HCT116 (cell line): ENCODE results near the gene LEPR. TPM values are rescaled to one million over a fixed set of nuclear protein-coding genes. Genes with fewer than 3 reads are reported as not detected.

ENCODE experiments used
- ATAC-seq: fragments of 200-7000 bp; cut with Tn5 transposase; 2 replicates; pipeline ENCODE4 v1.9.1; 2020; ENCODE audit warnings: mild to moderate bottlenecking, moderate library complexity
- BruUV-seq: library from RNA; stranded (reverse); fragments of 400-500 nt; replicated peaks from 2 replicates; lab custom pipeline; 2021; lab: Mats Ljungman, UMichigan
- CTCF ChIA-PET: fragments of 300-600 bp; sonication (Branson Sonifier 250); formaldehyde crosslinking; loops from one replicate; lab custom pipeline; 2021; ENCODE audit warnings: antibody characterized with exemption; lab: Charles Lee
- POLR2A ChIA-PET: fragments of 300-600, 350-600 bp; sonication (Branson Sonifier 250); formaldehyde crosslinking; loops from one replicate; lab custom pipeline; 2021; ENCODE audit warnings: antibody characterized with exemption; lab: Charles Lee
- RAD21 ChIA-PET, 2 experiments: fragments of 300-600 bp; sonication (Branson Sonifier 250); formaldehyde crosslinking; loops; one replicate each; lab custom pipeline; 2023; ENCODE audit warnings: low total read pairs in 2 of 2; ENCODE audit not compliant: uncharacterized antibody in 2 of 2, unreplicated experiment in 2 of 2, low non-redundant PET in 1 of 2; lab: Charles Lee
- DNase-seq: peaks from one replicate; pipeline ENCODE4 v3.0.0-alpha.2; 2010; ENCODE audit warnings: low read depth, low spot score
- H2AFZ ChIP-seq: fragments of 200-600 bp; shearing (Covaris generic), sonication (generic); 2 replicates; pipeline ENCODE4 v1.6.1; 2017; ENCODE audit warnings: low read depth, mixed run types, mixed read lengths, antibody characterized with exemption, low read length; ENCODE audit not compliant: poor library complexity, severe bottlenecking
- H3K27ac ChIP-seq: 2 replicates; pipeline ENCODE4 v1.5.1; 2012; ENCODE audit warnings: low read depth, low read length
- H3K27me3 ChIP-seq: fragments of 200-600 bp; sonication (generic); 2 replicates; pipeline ENCODE4 v1.6.1; 2016; ENCODE audit warnings: mixed run types, low read length, mixed read lengths; ENCODE audit not compliant: insufficient read depth
- H3K36me3 ChIP-seq, 2 experiments: fragments of 200-500 bp in 1 of 2; fragments of 200-600 bp in 1 of 2; sonication (Bioruptor generic) in 1 of 2; sonication (generic) in 1 of 2; 2 replicates each; pipeline versions ENCODE4 v1.5.1 to v1.6.1; 2014 to 2016; ENCODE audit warnings: low read length in 2 of 2, inconsistent platforms in 1 of 2, mixed read lengths in 1 of 2, mixed run types in 1 of 2; ENCODE audit not compliant: insufficient read depth in 2 of 2, control insufficient read depth in 1 of 2
- H3K4me1 ChIP-seq, 2 experiments: fragments of 200-600 bp in 1 of 2; sonication (generic) in 1 of 2; 2 replicates each; pipeline versions ENCODE4 v1.5.1 to v1.6.1; 2012 to 2017; ENCODE audit warnings: low read length in 2 of 2, inconsistent platforms in 1 of 2, mild to moderate bottlenecking in 1 of 2, mixed read lengths in 1 of 2, mixed run types in 1 of 2, moderate library complexity in 1 of 2; ENCODE audit not compliant: insufficient read depth in 2 of 2, control insufficient read depth in 1 of 2
- H3K4me2 ChIP-seq: fragments of 200-600 bp; sonication (generic); 2 replicates; pipeline ENCODE4 v1.6.1; 2017; ENCODE audit warnings: mixed run types, low read length, mixed read lengths
- H3K4me3 ChIP-seq, 2 experiments: fragments of 200-600 bp in 1 of 2; sonication (generic) in 1 of 2; replicated peaks in 1 of 2; 2 replicates each; pipeline ENCODE4 v1.5.1; 2011 to 2016; ENCODE audit warnings: low read length in 2 of 2, control low read depth in 1 of 2, low read depth in 1 of 2, mild to moderate bottlenecking in 1 of 2, mixed read lengths in 1 of 2, mixed run types in 1 of 2
- H3K79me2 ChIP-seq: fragments of 200-600 bp; sonication (generic); 2 replicates; pipeline ENCODE4 v1.6.1; 2017; ENCODE audit warnings: mild to moderate bottlenecking, mixed run types, low read length, moderate library complexity, mixed read lengths; ENCODE audit not compliant: insufficient read depth
- H3K9ac ChIP-seq: fragments of 200-600 bp; sonication (generic); 2 replicates; pipeline ENCODE4 v1.6.1; 2016; ENCODE audit warnings: low read length, mixed read lengths
- H3K9me2 ChIP-seq: fragments of 200-600 bp; sonication (generic), shearing (Covaris generic); 2 replicates; pipeline ENCODE4 v1.6.1; 2017; ENCODE audit warnings: mixed run types, mild to moderate bottlenecking, moderate library complexity; ENCODE audit not compliant: insufficient read depth
- H3K9me3 ChIP-seq, 2 experiments: fragments of 200-500 bp in 1 of 2; fragments of 200-600 bp in 1 of 2; sonication (Bioruptor generic) in 1 of 2; sonication (generic) in 1 of 2; 2 replicates each; pipeline ENCODE4 v1.6.1; 2014 to 2017; ENCODE audit warnings: low read length in 2 of 2, mixed read lengths in 2 of 2, inconsistent platforms in 1 of 2, low read depth in 1 of 2, mild to moderate bottlenecking in 1 of 2, mixed run types in 1 of 2, moderate library complexity in 1 of 2; ENCODE audit not compliant: control insufficient read depth in 1 of 2, insufficient read depth in 1 of 2
- H4K20me1 ChIP-seq: fragments of 200-600 bp; sonication (generic), shearing (Covaris generic); 2 replicates; pipeline ENCODE4 v1.6.1; 2017; ENCODE audit warnings: mixed run types, mild to moderate bottlenecking, moderate library complexity; ENCODE audit not compliant: insufficient read depth
- CBX3 ChIP-seq: IDR thresholded peaks from 2 replicates; pipeline ENCODE4 v1.6.1; 2012; ENCODE audit warnings: low read depth
- CEBPB ChIP-seq: IDR thresholded peaks from 2 replicates; pipeline ENCODE4 v1.6.1; 2012; ENCODE audit warnings: low read depth
- CTCF ChIP-seq, 3 experiments: fragments of 200-600 bp in 1 of 3; sonication (generic) in 1 of 3; IDR thresholded peaks in 2 of 3; conservative IDR thresholded peaks in 1 of 3; 2 replicates each; pipeline ENCODE4 v1.5.1; 2012 to 2017; ENCODE audit warnings: low read depth in 2 of 3, low read length in 2 of 3, antibody characterized with exemption in 1 of 3, borderline replicate concordance in 1 of 3, control low read depth in 1 of 3, mild to moderate bottlenecking in 1 of 3, mixed read lengths in 1 of 3, mixed run types in 1 of 3, moderate library complexity in 1 of 3; ENCODE audit not compliant: insufficient read depth in 1 of 3
- EGR1 ChIP-seq: IDR thresholded peaks from 2 replicates; pipeline ENCODE4 v1.6.1; 2012; ENCODE audit warnings: low read depth
- ELF1 ChIP-seq: IDR thresholded peaks from 2 replicates; pipeline ENCODE4 v1.6.1; 2012; ENCODE audit warnings: low read depth, borderline replicate concordance
- EZH2 ChIP-seq: fragments of 200-600 bp; sonication (generic); IDR thresholded peaks from 2 replicates; pipeline ENCODE4 v1.6.1; 2017; ENCODE audit warnings: antibody characterized with exemption, mixed run types
- EZH2phosphoT487 ChIP-seq: fragments of 200-600 bp; IDR thresholded peaks from 2 replicates; pipeline ENCODE4 v1.6.1; 2018; ENCODE audit warnings: antibody characterized with exemption, borderline replicate concordance
- FOSL1 ChIP-seq: IDR thresholded peaks from 2 replicates; pipeline ENCODE4 v1.6.1; 2012; ENCODE audit warnings: low read depth
- POLR2A ChIP-seq: IDR thresholded peaks from 2 replicates; pipeline ENCODE4 v1.7.0; 2011; ENCODE audit warnings: borderline replicate concordance; ENCODE audit not compliant: insufficient read depth, insufficient read length; ENCODE audit errors: extremely low read depth
- RAD21 ChIP-seq: IDR thresholded peaks from 2 replicates; pipeline ENCODE4 v1.6.1; 2012; ENCODE audit warnings: low read depth, mild to moderate bottlenecking
- SIN3A ChIP-seq: IDR thresholded peaks from 2 replicates; pipeline ENCODE4 v1.6.1; 2012; ENCODE audit warnings: low read depth
- SP1 ChIP-seq: IDR thresholded peaks from 2 replicates; pipeline ENCODE4 v1.6.1; 2012; ENCODE audit warnings: low read depth
- SRF ChIP-seq: IDR thresholded peaks from 2 replicates; pipeline ENCODE4 v1.6.1; 2012; ENCODE audit warnings: low read depth
- ZFX ChIP-seq: fragments of 450-650 bp; IDR thresholded peaks from 2 replicates; pipeline ENCODE4 v1.6.1; 2017
- intact Hi-C: fragments of 100-400 bp; cut with micrococcal nuclease; formaldehyde crosslinking; loops from 2 replicates; pipeline ENCODE4 v1.10.0; 2022
- total RNA-seq: library from RNA; stranded (reverse); gene quantifications from one replicate; pipeline ENCODE4 v1.2.1, GENCODE V29; 2021; ENCODE audit not compliant: unreplicated experiment
- TF ChIP-seq, protein P1 (sequence below): IDR thresholded peaks from 2 replicates; pipeline ENCODE4 v1.6.1; 2012
- TF ChIP-seq, protein P2 (sequence below): IDR thresholded peaks from 2 replicates; pipeline ENCODE4 v1.6.1; 2011; ENCODE audit warnings: mild to moderate bottlenecking, low read length, moderate library complexity; ENCODE audit not compliant: insufficient replicate concordance; ENCODE audit errors: extremely low read depth

LEPR gene
- total RNA-seq, 1 experiment from 2014 or later = 6.0 TPM

GRCh38 chr1:65412256-65412983, 8.0 kb upstream of the LEPR start:
- intact Hi-C loops = no loop called here
- no TSS peak for BruUV-seq
- Histone ChIP-seq H3K27ac (no peak overlapping the region), H3K4me2 (no peak overlapping the region), H3K9me2 (no peaks in the 10 kb centered on the region), H3K4me3 (no peak overlapping the region), H4K20me1 (no peaks in the 10 kb centered on the region), H3K27me3 (no peaks in the 10 kb centered on the region), H2AFZ (no peak overlapping the region), H3K9ac (no peak overlapping the region), H3K9me3 (no peaks in the 10 kb centered on the region), H3K4me1 (no peaks in the 10 kb centered on the region), H3K79me2 (no peaks in the 10 kb centered on the region), H3K36me3 (no peaks in the 10 kb centered on the region)
- ATAC-seq (no peak), DNase-seq (no peak)
- no peak for TF ChIP-seq SP1
- 0 out of 2 replicates have a peak, but pooled peaks have one; percentile 8 for TF ChIP-seq FOSL1
- CTCF ChIA-PET = no interaction called here
- RAD21 ChIA-PET = no interaction called here
- POLR2A ChIA-PET = no interaction called here

GRCh38 chr1:65412984-65413375, 7.5 kb upstream of the LEPR start:
- ATAC-seq = no peak
- intact Hi-C loops = no loop called here
- DNase-seq = no peak
- TF ChIP-seq RAD21 (no peak), CTCF (IDR thresholded peaks at IDR 0.05 in 2 of 3, conservative IDR thresholded peaks at IDR 0.05 in 1 of 3; ENCODE audit: borderline replicate concordance in 1 of 3, insufficient read depth in 1 of 3, low read depth in 2 of 3, low read length in 2 of 3) (no peak), CBX3 (no peak), SIN3A (no peak), SRF (no peak), EZH2phosphoT487 (no peak), EGR1 (no peak), EZH2 (no peak), ZFX (no peak), POLR2A (no peak), CEBPB (no peak), ELF1 (no peak)
- TF ChIP-seq, protein P1, sequence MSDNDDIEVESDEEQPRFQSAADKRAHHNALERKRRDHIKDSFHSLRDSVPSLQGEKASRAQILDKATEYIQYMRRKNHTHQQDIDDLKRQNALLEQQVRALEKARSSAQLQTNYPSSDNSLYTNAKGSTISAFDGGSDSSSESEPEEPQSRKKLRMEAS = no peak
- TF ChIP-seq, protein P2, sequence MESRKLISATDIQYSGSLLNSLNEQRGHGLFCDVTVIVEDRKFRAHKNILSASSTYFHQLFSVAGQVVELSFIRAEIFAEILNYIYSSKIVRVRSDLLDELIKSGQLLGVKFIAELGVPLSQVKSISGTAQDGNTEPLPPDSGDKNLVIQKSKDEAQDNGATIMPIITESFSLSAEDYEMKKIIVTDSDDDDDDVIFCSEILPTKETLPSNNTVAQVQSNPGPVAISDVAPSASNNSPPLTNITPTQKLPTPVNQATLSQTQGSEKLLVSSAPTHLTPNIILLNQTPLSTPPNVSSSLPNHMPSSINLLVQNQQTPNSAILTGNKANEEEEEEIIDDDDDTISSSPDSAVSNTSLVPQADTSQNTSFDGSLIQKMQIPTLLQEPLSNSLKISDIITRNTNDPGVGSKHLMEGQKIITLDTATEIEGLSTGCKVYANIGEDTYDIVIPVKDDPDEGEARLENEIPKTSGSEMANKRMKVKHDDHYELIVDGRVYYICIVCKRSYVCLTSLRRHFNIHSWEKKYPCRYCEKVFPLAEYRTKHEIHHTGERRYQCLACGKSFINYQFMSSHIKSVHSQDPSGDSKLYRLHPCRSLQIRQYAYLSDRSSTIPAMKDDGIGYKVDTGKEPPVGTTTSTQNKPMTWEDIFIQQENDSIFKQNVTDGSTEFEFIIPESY = no peak

More at GRCh38 chr1:65412984-65413375, 7.5 kb upstream of the LEPR start:
- peaks cover 0 to 4% of the 10 kb centered on the region in 2 experiments; a peak in 1 of 4 replicates for H3K4me1 ChIP-seq
- H3K9me3 ChIP-seq = no peaks in the 10 kb centered on the region
- BruUV-seq = no TSS peak
- H3K9ac ChIP-seq = no peak overlapping the region
- no peak overlapping the region for H3K4me3 ChIP-seq
- H3K79me2 ChIP-seq = no peaks in the 10 kb centered on the region
- ChIA-PET RAD21 (no interaction called here), POLR2A (no interaction called here), CTCF (no interaction called here)
- no peaks in the 10 kb centered on the region for H3K36me3 ChIP-seq
- no peaks in the 10 kb centered on the region for H3K9me2 ChIP-seq
- no peaks in the 10 kb centered on the region for H3K27me3 ChIP-seq
- H3K27ac ChIP-seq = no peak overlapping the region
- no peaks in the 10 kb centered on the region for H4K20me1 ChIP-seq
- H2AFZ ChIP-seq = no peak overlapping the region
- H3K4me2 ChIP-seq = no peak overlapping the region
